Keratinocyte (primary cell): ENCODE results near the gene WDR19. TPM values are rescaled to one million over a fixed set of nuclear protein-coding genes. Genes with fewer than 3 reads are reported as not detected.

Experiments used
- DNase-seq: peaks from one replicate; pipeline ENCODE4 v3.0.0-alpha.2; 2011; ENCODE audit warnings: low read depth, missing footprints, low spot score
- FAIRE-seq: peaks from 2 replicates; lab custom pipeline; 2011; peaks lifted over from hg19 to GRCh38; lab: Jason Lieb, UNC
- H2AFZ ChIP-seq: 2 replicates; pipeline ENCODE4 v1.6.0; 2012; ENCODE audit warnings: low read length, control low read depth, inconsistent platforms; ENCODE audit not compliant: control insufficient read depth
- H3K27ac ChIP-seq: 2 replicates; pipeline ENCODE4 v1.5.1; 2011; ENCODE audit warnings: low read length; ENCODE audit not compliant: control insufficient read depth, insufficient read depth
- H3K27me3 ChIP-seq: 3 replicates; pipeline ENCODE4 v1.6.0; 2011; ENCODE audit warnings: low read length; ENCODE audit not compliant: control insufficient read depth, insufficient read depth; ENCODE audit errors: extremely low read depth
- H3K36me3 ChIP-seq, 2 experiments: 2 replicates in 1 of 2; 3 replicates in 1 of 2; pipeline ENCODE4 v1.5.1; 2011; ENCODE audit warnings: low read length in 2 of 2, mild to moderate bottlenecking in 1 of 2; ENCODE audit not compliant: control insufficient read depth in 2 of 2, insufficient read depth in 2 of 2; ENCODE audit errors: extremely low read depth in 1 of 2
- H3K4me1 ChIP-seq: 3 replicates; pipeline ENCODE4 v1.5.1; 2011; ENCODE audit warnings: low read length; ENCODE audit not compliant: control insufficient read depth, insufficient read depth; ENCODE audit errors: extremely low read depth
- H3K4me2 ChIP-seq: 3 replicates; pipeline ENCODE4 v1.6.0; 2011; ENCODE audit warnings: low read depth, low read length; ENCODE audit not compliant: control insufficient read depth, insufficient read depth; ENCODE audit errors: extremely low read depth
- H3K4me3 ChIP-seq, 3 experiments: fragments of 200-600 bp in 1 of 3; sonication (generic) in 1 of 3; 2 replicates in 2 of 3; 3 replicates in 1 of 3; pipeline ENCODE4 v1.5.1; 2011 to 2016; ENCODE audit warnings: low read length in 3 of 3, mild to moderate bottlenecking in 3 of 3, control low read depth in 2 of 3, inconsistent platforms in 1 of 3, low read depth in 1 of 3, mixed read lengths in 1 of 3, mixed run types in 1 of 3, moderate library complexity in 1 of 3; ENCODE audit not compliant: control insufficient read depth in 2 of 3, insufficient read depth in 2 of 3; ENCODE audit errors: extremely low read depth in 1 of 3
- H3K79me2 ChIP-seq: 2 replicates; pipeline ENCODE4 v1.6.0; 2012; ENCODE audit warnings: low read length; ENCODE audit not compliant: control insufficient read depth, insufficient read depth
- H3K9ac ChIP-seq: 3 replicates; pipeline ENCODE4 v1.6.0; 2011; ENCODE audit warnings: low read length; ENCODE audit not compliant: control insufficient read depth, insufficient read depth; ENCODE audit errors: extremely low read depth
- H3K9me1 ChIP-seq: 3 replicates; pipeline ENCODE4 v1.6.0; 2011; ENCODE audit warnings: low read length; ENCODE audit not compliant: control insufficient read depth, insufficient read depth; ENCODE audit errors: extremely low read depth
- H3K9me3 ChIP-seq: 2 replicates; pipeline ENCODE4 v1.5.1; 2012; ENCODE audit warnings: low read depth, low read length; ENCODE audit not compliant: control insufficient read depth
- H4K20me1 ChIP-seq: 3 replicates; pipeline ENCODE4 v1.6.0; 2011; ENCODE audit warnings: low read length; ENCODE audit not compliant: control insufficient read depth, insufficient read depth; ENCODE audit errors: extremely low read depth
- EZH2 ChIP-seq: IDR thresholded peaks from one replicate; pipeline ENCODE4 v1.6.1; 2012; ENCODE audit warnings: inconsistent platforms, mild to moderate bottlenecking, low read length, moderate library complexity
- dilution Hi-C: fragments of 300-500 bp; cut with MboI; formaldehyde crosslinking; loops from one replicate; pipeline ENCODE4 v1.7.0; 2020; ENCODE audit warnings: low sequenced_read_pairs; ENCODE audit not compliant: extremely low pct_ligation_motif_present
- polyA plus RNA-seq, 5 experiments: library from polyadenylated mRNA; depleted of rRNA in 3 of 5; stranded (reverse) in 3 of 5; stranded (forward) in 1 of 5; unstranded in 1 of 5; fragments of >200 nt; gene quantifications; 1 replicate in 1 of 5; 2 replicates in 3 of 5; 3 replicates in 1 of 5; pipeline versions ENCODE4 v1.2.1 to v1.2.3, GENCODE V29; 2011 to 2012; ENCODE audit warnings: missing spikeins in 2 of 5, low read depth in 1 of 5, low replicate concordance in 1 of 5
- TF ChIP-seq, protein P1 (sequence below), 3 experiments: IDR thresholded peaks in 1 of 3; conservative IDR thresholded peaks in 1 of 3; optimal IDR thresholded peaks in 1 of 3; 2 replicates in 2 of 3; 3 replicates in 1 of 3; pipeline versions ENCODE3 to v1.5.1; 2011; ENCODE audit warnings: low read length in 3 of 3, mild to moderate bottlenecking in 3 of 3, moderate library complexity in 2 of 3, control low read depth in 1 of 3, inconsistent platforms in 1 of 3; ENCODE audit not compliant: insufficient read depth in 2 of 3; ENCODE audit errors: extremely low read depth in 1 of 3

Gene WDR19
- polyA plus RNA-seq, 1 donor (not counting 4 experiments of a cell fraction or from before 2014, with no cell fraction given), result 25.3 TPM

DNA sequence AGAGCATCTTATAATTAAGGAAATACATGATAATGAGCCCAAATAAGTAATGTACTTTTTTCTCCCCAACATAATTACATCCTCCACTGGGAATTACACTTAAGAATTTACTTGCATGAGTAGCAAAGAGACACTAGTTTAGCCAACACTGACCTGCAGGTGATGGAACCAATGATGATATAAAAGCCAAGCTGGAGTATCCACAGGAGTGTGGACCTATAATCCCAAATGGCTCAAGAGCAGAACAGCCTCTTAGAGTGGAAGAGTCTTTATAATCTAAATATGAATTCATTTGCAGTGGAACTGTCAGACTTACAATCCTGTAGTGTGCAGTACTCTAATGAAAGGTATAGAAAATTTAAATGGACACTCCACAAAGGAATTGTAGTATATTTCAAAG is 22.2 kb downstream of the WDR19 start:
- Histone ChIP-seq H3K36me3 (peaks cover 2% of the 10 kb centered on the region in 2 experiments), H3K9ac (no peak overlapping the region), H3K4me1 (no peaks in the 10 kb centered on the region)

DNA sequence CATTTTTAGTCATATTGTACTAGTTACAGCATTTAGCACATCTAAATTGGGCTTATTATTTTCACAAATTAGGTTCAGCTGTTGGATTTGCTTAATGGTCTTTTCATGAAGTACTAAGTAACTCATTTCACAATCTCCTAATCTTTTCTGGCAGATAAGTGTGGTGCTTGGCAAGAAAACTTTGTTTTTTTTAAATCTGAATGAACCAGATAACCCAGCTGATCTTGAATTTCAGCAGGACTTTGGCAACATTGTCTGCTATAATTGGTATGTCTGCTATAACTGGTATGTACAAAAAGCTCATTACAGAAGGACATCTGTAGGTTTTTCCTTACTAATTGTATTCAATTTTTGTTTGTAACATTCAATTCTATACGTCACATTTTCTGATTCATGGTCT is 22.7 kb downstream of the WDR19 start:
- dilution Hi-C loops, result no loop called here
- DNase-seq, result no peak
- Histone ChIP-seq H3K27ac (no peak overlapping the region), H3K9ac (no peak overlapping the region), H3K4me3 (no peak overlapping the region), H3K79me2 (no peaks in the 10 kb centered on the region), H3K4me2 (no peak overlapping the region), H3K9me3 (no peaks in the 10 kb centered on the region), H4K20me1 (no peaks in the 10 kb centered on the region), H2AFZ (no peak overlapping the region), H3K9me1 (no peaks in the 10 kb centered on the region), H3K4me1 (no peaks in the 10 kb centered on the region), H3K36me3 (peaks cover 2% of the 10 kb centered on the region in 2 experiments), H3K27me3 (no peaks in the 10 kb centered on the region)
- TF ChIP-seq, protein P1, sequence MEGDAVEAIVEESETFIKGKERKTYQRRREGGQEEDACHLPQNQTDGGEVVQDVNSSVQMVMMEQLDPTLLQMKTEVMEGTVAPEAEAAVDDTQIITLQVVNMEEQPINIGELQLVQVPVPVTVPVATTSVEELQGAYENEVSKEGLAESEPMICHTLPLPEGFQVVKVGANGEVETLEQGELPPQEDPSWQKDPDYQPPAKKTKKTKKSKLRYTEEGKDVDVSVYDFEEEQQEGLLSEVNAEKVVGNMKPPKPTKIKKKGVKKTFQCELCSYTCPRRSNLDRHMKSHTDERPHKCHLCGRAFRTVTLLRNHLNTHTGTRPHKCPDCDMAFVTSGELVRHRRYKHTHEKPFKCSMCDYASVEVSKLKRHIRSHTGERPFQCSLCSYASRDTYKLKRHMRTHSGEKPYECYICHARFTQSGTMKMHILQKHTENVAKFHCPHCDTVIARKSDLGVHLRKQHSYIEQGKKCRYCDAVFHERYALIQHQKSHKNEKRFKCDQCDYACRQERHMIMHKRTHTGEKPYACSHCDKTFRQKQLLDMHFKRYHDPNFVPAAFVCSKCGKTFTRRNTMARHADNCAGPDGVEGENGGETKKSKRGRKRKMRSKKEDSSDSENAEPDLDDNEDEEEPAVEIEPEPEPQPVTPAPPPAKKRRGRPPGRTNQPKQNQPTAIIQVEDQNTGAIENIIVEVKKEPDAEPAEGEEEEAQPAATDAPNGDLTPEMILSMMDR (optimal IDR thresholded peaks at IDR 0.05 in 1 of 3, IDR thresholded peaks at IDR 0.05 in 1 of 3, conservative IDR thresholded peaks at IDR 0.05 in 1 of 3; ENCODE audit: extremely low read depth in 1 of 3, insufficient read depth in 2 of 3, low read length in 3 of 3), result no peak
- no peak for TF ChIP-seq EZH2
- FAIRE-seq, result no peak

More for the DNA sequence above, 22.2 kb downstream of the WDR19 start:
- H3K9me1 ChIP-seq, result no peaks in the 10 kb centered on the region
- H3K27me3 ChIP-seq, result no peaks in the 10 kb centered on the region
- no peak overlapping the region for H3K4me3 ChIP-seq
- H4K20me1 ChIP-seq, result no peaks in the 10 kb centered on the region
- no peak overlapping the region for H2AFZ ChIP-seq
- dilution Hi-C loops, result no loop called here
- DNase-seq, result no peak
- no peak overlapping the region for H3K4me2 ChIP-seq
- TF ChIP-seq, protein P1 (optimal IDR thresholded peaks at IDR 0.05 in 1 of 3, IDR thresholded peaks at IDR 0.05 in 1 of 3, conservative IDR thresholded peaks at IDR 0.05 in 1 of 3; ENCODE audit: extremely low read depth in 1 of 3, insufficient read depth in 2 of 3, low read length in 3 of 3), result no peak
- TF ChIP-seq EZH2, result no peak
- no peaks in the 10 kb centered on the region for H3K9me3 ChIP-seq
- H3K27ac ChIP-seq, result no peak overlapping the region
- H3K79me2 ChIP-seq, result no peaks in the 10 kb centered on the region
- no peak for FAIRE-seq
